GM12873 (cell line): ENCODE measurements around the gene DHRS11.

ENCODE experiments used
- TF ChIP-seq, protein P1 (sequence below): IDR thresholded peaks from 2 replicates; pipeline ENCODE4 v1.5.1; 2012; ENCODE audit warnings: low read depth, mild to moderate bottlenecking, moderate library complexity, low read length, control low read depth; ENCODE audit not compliant: insufficient read depth; ENCODE audit errors: missing control alignments

The DHRS11 gene

DNA sequence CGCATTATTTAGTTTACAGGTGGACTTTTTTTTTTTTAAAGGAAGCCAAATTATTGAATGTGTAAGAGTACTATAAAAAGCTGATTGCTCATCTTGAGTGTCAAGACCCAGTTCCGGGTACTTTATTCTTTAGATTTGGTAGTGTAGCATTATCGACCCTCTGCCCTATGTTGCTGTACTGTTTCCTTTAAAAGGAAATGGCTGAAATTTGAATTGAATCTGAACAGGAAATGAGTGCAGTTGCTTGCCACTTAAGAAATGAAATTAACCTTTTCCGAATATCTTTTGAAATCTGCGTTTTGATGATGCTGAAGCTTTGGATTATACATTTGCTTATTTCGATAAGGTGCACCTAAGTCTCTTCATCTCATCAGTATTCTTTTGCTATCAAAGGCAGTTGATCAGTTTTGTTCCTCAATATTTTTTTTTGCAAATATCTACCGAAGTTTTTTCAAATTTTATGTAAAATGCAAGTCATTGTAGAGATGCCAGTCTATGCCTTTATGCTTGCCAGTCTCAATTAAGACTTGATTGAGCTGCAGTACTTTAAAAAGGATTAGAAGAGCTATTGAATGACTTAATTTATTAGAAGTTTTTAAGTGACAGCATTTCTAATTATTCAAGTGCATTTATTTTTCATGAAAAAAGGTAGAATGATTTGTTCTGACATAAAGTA is 45.1 kb upstream of the DHRS11 start:
- TF ChIP-seq, protein P1, sequence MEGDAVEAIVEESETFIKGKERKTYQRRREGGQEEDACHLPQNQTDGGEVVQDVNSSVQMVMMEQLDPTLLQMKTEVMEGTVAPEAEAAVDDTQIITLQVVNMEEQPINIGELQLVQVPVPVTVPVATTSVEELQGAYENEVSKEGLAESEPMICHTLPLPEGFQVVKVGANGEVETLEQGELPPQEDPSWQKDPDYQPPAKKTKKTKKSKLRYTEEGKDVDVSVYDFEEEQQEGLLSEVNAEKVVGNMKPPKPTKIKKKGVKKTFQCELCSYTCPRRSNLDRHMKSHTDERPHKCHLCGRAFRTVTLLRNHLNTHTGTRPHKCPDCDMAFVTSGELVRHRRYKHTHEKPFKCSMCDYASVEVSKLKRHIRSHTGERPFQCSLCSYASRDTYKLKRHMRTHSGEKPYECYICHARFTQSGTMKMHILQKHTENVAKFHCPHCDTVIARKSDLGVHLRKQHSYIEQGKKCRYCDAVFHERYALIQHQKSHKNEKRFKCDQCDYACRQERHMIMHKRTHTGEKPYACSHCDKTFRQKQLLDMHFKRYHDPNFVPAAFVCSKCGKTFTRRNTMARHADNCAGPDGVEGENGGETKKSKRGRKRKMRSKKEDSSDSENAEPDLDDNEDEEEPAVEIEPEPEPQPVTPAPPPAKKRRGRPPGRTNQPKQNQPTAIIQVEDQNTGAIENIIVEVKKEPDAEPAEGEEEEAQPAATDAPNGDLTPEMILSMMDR = no peak

DNA sequence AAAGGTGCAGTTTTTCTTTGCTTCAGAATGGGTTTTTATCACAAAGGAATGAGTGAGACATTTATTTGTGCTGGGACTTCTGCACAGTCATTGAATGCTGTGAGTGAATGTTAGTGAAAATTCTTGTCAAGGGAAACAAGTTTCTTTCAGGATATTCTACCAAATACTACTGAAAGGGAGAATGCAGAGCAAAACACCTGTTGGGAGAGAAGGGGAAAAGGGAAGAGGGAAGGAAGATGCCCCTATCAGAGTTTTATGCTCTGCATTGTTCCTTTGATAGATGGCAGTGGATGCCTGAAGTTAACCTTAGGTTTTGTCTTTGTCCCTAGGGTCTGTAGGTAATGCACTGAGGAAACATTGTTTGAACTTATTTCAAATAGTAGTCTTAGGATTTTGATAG is 43.9 kb upstream of the DHRS11 start:
- TF ChIP-seq, protein P1 = no peak

DNA sequence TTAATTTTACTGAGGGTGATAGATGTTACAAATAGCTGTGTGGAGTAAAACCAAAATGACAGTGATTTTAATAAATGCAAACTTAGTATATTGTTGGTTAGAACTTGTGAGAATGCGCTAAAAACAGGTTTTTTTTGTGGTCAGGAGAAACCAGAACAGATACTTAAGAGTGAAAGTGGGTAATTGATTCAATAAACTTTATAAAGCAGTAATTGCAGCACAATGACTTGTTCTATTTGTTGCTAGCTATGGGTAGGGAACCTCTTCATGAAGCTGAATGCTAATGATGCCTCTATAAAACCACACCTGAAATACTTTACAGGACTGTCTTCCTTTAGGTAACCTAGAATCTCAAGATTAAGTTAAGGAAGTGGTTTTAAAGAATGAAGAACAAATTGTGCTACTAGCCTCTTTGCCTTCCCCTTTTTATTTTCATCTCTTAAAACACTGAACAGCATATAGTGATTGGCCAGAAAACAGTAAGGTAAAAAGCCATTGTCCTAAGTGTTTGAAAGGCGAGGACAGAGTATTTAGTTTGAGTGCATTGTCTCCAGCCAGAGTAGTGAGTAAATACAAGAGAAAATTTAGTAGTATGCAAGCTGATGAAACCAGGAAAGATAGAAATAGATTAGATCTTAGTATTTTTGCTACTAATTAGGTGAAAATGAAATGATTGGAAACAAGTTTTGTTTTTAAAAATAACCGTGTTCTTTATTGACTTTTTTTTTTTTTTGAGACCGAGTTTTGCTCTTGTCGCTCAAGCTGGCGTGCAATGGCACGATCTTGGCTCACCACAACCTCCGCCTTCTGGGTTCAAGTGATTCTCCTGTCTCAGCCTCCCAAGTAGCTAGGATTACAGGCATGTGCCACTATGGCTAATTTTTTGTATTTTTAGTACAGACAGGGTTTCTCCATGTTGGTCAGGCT is 40.9 kb upstream of the DHRS11 start:
- TF ChIP-seq, protein P1 = no peak

DNA sequence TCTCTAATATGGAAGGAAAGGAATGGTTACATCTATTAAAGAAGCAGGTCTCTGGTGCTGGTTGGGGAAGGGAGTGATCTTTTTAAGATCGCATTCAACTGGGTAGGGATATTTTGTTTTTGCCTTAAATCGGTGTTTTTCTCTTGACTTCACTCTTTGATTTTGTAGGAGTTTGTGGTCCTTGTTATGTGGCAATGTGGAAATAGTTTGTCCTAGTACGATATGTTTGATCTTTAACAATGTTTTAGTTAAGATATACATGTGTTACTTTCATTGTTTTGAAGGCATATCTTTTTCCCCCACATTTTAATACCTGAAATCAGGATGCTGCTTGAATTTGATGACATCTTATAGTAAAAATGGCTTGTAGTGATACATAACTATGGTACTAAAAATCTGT is 38.2 kb upstream of the DHRS11 start:
- TF ChIP-seq, protein P1 = no peak

DNA sequence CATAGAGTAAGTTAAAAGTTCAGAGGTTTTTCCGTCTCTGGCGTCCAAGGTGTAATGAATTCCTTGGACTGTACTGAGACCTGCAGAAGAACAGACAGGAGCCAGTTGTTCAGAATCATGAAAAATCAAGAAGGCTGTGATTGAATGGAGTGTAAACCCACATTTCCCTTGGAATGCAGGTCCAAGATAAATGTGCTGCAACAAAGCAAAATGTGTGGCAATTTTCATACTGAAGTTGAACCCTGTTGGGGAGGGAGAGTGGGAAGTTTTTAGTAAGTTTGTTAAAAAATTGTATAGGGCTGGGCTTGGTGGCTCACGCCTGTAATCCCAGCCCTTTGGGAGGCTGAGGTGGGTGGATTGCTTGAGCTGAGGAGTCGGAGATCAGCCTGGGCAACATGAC is 25.6 kb upstream of the DHRS11 start:
- TF ChIP-seq, protein P1 = no peak

DNA sequence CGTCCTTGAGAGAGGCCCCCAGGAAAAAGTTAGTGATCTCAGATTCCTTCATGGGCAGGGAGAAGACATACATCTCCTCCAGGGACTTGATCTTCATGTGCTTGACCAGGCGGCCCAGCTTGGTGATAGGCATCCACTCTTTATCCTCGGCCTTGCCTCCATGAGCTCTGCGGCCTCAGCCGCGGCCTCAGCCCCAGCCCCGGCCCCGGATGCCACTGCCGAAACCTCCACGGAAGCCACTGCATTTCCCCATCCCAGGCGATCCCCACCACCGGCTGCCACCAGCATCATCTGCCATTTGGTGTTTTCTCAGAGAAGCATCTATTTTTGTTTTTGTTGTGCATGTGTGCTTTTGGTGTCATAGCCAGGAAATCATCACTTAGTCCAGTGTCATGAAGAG is 16.7 kb upstream of the DHRS11 start:
- TF ChIP-seq, protein P1 = no peak

DNA sequence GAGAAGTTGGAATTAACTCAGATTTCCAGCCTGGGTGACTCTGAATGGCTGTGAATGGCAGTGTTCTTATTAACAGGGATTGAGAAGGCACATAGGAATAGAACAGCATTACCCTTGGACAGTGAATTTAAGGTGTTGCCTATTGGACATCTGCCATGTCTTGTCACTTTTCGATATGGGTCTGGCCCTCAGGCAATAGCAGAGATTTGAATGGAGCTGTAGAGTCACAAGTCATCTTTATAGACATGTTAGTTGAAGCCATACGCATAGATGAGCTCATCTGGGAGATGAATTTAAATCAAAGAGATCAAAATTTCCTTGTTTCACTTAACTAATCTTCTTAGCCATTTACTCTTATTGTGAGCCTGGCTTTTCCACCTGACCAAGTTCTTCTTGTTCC is 14.9 kb upstream of the DHRS11 start:
- TF ChIP-seq, protein P1 = no peak
